Amygdala (tissue), 56 donors: Measurements from ENCODE around the gene PIGX.
A peak's percentile ranks its signal among the peaks of the same experiment; 100 is the strongest.

Experiments
- DNase-seq, 56 donors: peaks; one replicate each; lab custom pipeline; 2025; lab: John Stamatoyannopoulos, UW

The PIGX gene

GRCh38 chr3:196711838-196712513 lies at the start of gene PIGX, which contains the start of gene CEP19:
Gene PIGX (plus strand): TSS chr3:196712377.
Gene CEP19 (minus strand): TSS chr3:196712250. CDS start chr3:196708657, 3,593 bp downstream.
- peak; percentile 36 to 92 (median 80) for DNase-seq

- no peak for DNase-seq
Observed at GRCh38 chr3:196662711-196663571, 49.2 kb upstream of the PIGX start.

- DNase-seq, result peak in 14 of 56 donors; percentile 7 to 50 (median 22)
Observed at GRCh38 chr3:196666001-196666867, 45.9 kb upstream of the PIGX start.

GRCh38 chr3:196667056-196667825 lies 44.9 kb upstream of the PIGX start:
- no peak for DNase-seq

- no peak for DNase-seq
Observed at GRCh38 chr3:196670339-196670738, 41.8 kb upstream of the PIGX start.

GRCh38 chr3:196673632-196674031 lies 38.5 kb upstream of the PIGX start:
- no peak for DNase-seq

GRCh38 chr3:196677353-196677752 lies 34.8 kb upstream of the PIGX start:
- DNase-seq, result no peak

- DNase-seq, result no peak
Observed at GRCh38 chr3:196677931-196678330, 34.2 kb upstream of the PIGX start.

GRCh38 chr3:196684548-196685407 lies 27.4 kb upstream of the PIGX start:
- DNase-seq, result peak in 44 of 56 donors; percentile 5 to 82 (median 32)

- DNase-seq, result no peak
Observed at GRCh38 chr3:196686436-196686835, 25.7 kb upstream of the PIGX start.

GRCh38 chr3:196688349-196688748 lies 23.8 kb upstream of the PIGX start:
- peak in 2 of 56 donors; percentile 4 to 38 for DNase-seq

GRCh38 chr3:196689941-196690660 lies 22.1 kb upstream of the PIGX start:
- DNase-seq, result no peak

GRCh38 chr3:196691386-196691785 lies 20.8 kb upstream of the PIGX start:
- no peak for DNase-seq

GRCh38 chr3:196694202-196694638 lies 18.0 kb upstream of the PIGX start:
- DNase-seq, result peak in 1 of 56 donors; percentile 58

- DNase-seq, result peak in 1 of 56 donors; percentile 74
Observed at GRCh38 chr3:196694941-196695848, 17.0 kb upstream of the PIGX start.

- DNase-seq, result no peak
Observed at GRCh38 chr3:196695849-196696226, 16.3 kb upstream of the PIGX start.

- DNase-seq, result no peak
Observed at GRCh38 chr3:196697270-196697669, 14.9 kb upstream of the PIGX start.
